Neural cell (in vitro differentiated cells): ENCODE measurements around the gene TENM3. TPM values are rescaled to one million over a fixed set of nuclear protein-coding genes. Genes with fewer than 3 reads are reported as not detected.

Source experiments
- H2AFZ ChIP-seq: fragments of 200-600, 300-800 bp; sonication (generic), shearing (Covaris generic); 2 replicates; pipeline ENCODE4 v1.6.0; 2014; ENCODE audit warnings: low read depth, mild to moderate bottlenecking, antibody characterized with exemption, low read length, moderate library complexity
- H3F3A ChIP-seq: fragments of 200-600 bp; shearing (Covaris generic); 2 replicates; pipeline ENCODE4 v1.6.1; 2016; ENCODE audit warnings: mild to moderate bottlenecking, moderate library complexity, mixed read lengths, antibody characterized with exemption, low read length; ENCODE audit not compliant: insufficient read depth, poor library complexity, severe bottlenecking
- H3K27ac ChIP-seq: fragments of 200-600, 300-800 bp; sonication (generic), shearing (Covaris generic); 2 replicates; pipeline ENCODE4 v1.5.1; 2014; ENCODE audit warnings: mild to moderate bottlenecking, low read length, moderate library complexity
- H3K27me3 ChIP-seq: fragments of 300-800, 200-600 bp; sonication (generic), shearing (Covaris generic); 2 replicates; pipeline ENCODE4 v1.6.0; 2014; ENCODE audit warnings: mild to moderate bottlenecking, low read depth, low read length, moderate library complexity; ENCODE audit not compliant: insufficient read depth
- H3K36me3 ChIP-seq: fragments of 300-800, 200-600 bp; sonication (generic), shearing (Covaris generic); 2 replicates; pipeline ENCODE4 v1.5.1; 2014; ENCODE audit warnings: mild to moderate bottlenecking, antibody characterized with exemption, low read length, moderate library complexity; ENCODE audit not compliant: insufficient read depth
- H3K4me2 ChIP-seq: fragments of 300-800, 200-600 bp; sonication (generic), shearing (Covaris generic); 2 replicates; pipeline ENCODE4 v1.6.0; 2014; ENCODE audit warnings: mild to moderate bottlenecking, low read length
- H3K4me3 ChIP-seq: fragments of 300-800, 200-600 bp; sonication (generic), shearing (Covaris generic); 2 replicates; pipeline ENCODE4 v1.5.1; 2014; ENCODE audit warnings: mild to moderate bottlenecking, low read length, moderate library complexity
- H3K79me2 ChIP-seq: fragments of 200-600 bp; shearing (Covaris generic); replicated peaks from 2 replicates; pipeline ENCODE4 v1.6.0; 2014; ENCODE audit warnings: mild to moderate bottlenecking, low read length, moderate library complexity; ENCODE audit not compliant: insufficient read depth
- H3K9ac ChIP-seq: fragments of 300-800, 200-600 bp; sonication (generic), shearing (Covaris generic); 2 replicates; pipeline ENCODE4 v1.6.1; 2016; ENCODE audit warnings: mild to moderate bottlenecking, low read length, mixed read lengths
- H3K9me2 ChIP-seq: fragments of 200-600 bp; shearing (Covaris generic); 2 replicates; pipeline ENCODE4 v1.6.1; 2016; ENCODE audit warnings: mild to moderate bottlenecking, low read length, mixed read lengths; ENCODE audit not compliant: insufficient read depth
- H3K9me3 ChIP-seq: fragments of 200-600, 300-800 bp; sonication (generic), shearing (Covaris generic); 2 replicates; pipeline ENCODE4 v1.6.1; 2016; ENCODE audit warnings: mild to moderate bottlenecking, mixed run types, low read length, moderate library complexity, mixed read lengths
- H4K20me1 ChIP-seq: fragments of 200-600 bp; shearing (Covaris generic); 2 replicates; pipeline ENCODE4 v1.6.1; 2016; ENCODE audit warnings: mild to moderate bottlenecking, mixed run types; ENCODE audit not compliant: insufficient read depth
- CTCF ChIP-seq: fragments of 450-650 bp; IDR thresholded peaks from 2 replicates; pipeline ENCODE4 v1.5.1; 2014; ENCODE audit warnings: antibody characterized with exemption, mild to moderate bottlenecking, moderate library complexity; ENCODE audit not compliant: poor library complexity, severe bottlenecking
- EP300 ChIP-seq: fragments of 450-650 bp; conservative IDR thresholded peaks from 2 replicates; pipeline ENCODE4 v1.6.1; 2014; ENCODE audit warnings: antibody characterized with exemption, mild to moderate bottlenecking, moderate library complexity; ENCODE audit not compliant: poor library complexity, severe bottlenecking
- EZH2 ChIP-seq: fragments of 200-600, 300-800 bp; shearing (Covaris generic), sonication (generic); IDR thresholded peaks from 2 replicates; pipeline ENCODE4 v1.6.1; 2014; ENCODE audit warnings: antibody characterized with exemption, low read length, borderline replicate concordance, mild to moderate bottlenecking; ENCODE audit not compliant: insufficient read depth, poor library complexity, severe bottlenecking
- MXI1 ChIP-seq: fragments of 450-650 bp; conservative IDR thresholded peaks from 2 replicates; pipeline ENCODE4 v1.6.1; 2014; ENCODE audit warnings: antibody characterized with exemption, mild to moderate bottlenecking; ENCODE audit not compliant: poor library complexity, severe bottlenecking
- POLR2AphosphoS5 ChIP-seq: IDR thresholded peaks from 2 replicates; pipeline ENCODE4 v1.6.1; 2012
- RAD21 ChIP-seq: fragments of 450-650 bp; conservative IDR thresholded peaks from 2 replicates; pipeline ENCODE4 v1.6.1; 2014; ENCODE audit warnings: antibody characterized with exemption, mild to moderate bottlenecking, moderate library complexity
- REST ChIP-seq: IDR thresholded peaks from 2 replicates; pipeline ENCODE4 v1.6.1; 2012; ENCODE audit warnings: borderline replicate concordance
- SMC3 ChIP-seq: fragments of 450-650 bp; conservative IDR thresholded peaks from 2 replicates; pipeline ENCODE4 v1.6.1; 2014; ENCODE audit warnings: antibody characterized with exemption, mild to moderate bottlenecking, moderate library complexity; ENCODE audit not compliant: poor library complexity
- polyA plus RNA-seq: library from polyadenylated mRNA; depleted of rRNA; stranded (reverse); fragments of >200 nt; gene quantifications from 2 replicates; pipeline ENCODE4 v1.2.3, GENCODE V29; 2014

Gene TENM3
- polyA plus RNA-seq, 1 donor from 2014 or later = 7.3 TPM

- H3K79me2 ChIP-seq = no peaks in the 10 kb centered on the region
- H3K4me2 ChIP-seq = no peak overlapping the region
- H3K4me3 ChIP-seq = no peak overlapping the region
- no peaks in the 10 kb centered on the region for H3F3A ChIP-seq
- no peaks in the 10 kb centered on the region for H4K20me1 ChIP-seq
- H3K9ac ChIP-seq = no peak overlapping the region
- no peak for TF ChIP-seq REST
- no peak for TF ChIP-seq RAD21
- TF ChIP-seq EZH2 = no peak
- H3K9me3 ChIP-seq = no peaks in the 10 kb centered on the region
- no peak overlapping the region for H2AFZ ChIP-seq
- H3K36me3 ChIP-seq = no peaks in the 10 kb centered on the region
- no peaks in the 10 kb centered on the region for H3K9me2 ChIP-seq
- no peak overlapping the region for H3K27ac ChIP-seq
- no peaks in the 10 kb centered on the region for H3K27me3 ChIP-seq
Measured at GRCh38 chr4:182786991-182787390, 543.8 kb downstream of the TENM3 start.

- Histone ChIP-seq H3K79me2 (no peaks in the 10 kb centered on the region), H3F3A (no peaks in the 10 kb centered on the region), H3K27me3 (no peaks in the 10 kb centered on the region), H3K4me3 (no peak overlapping the region), H2AFZ (no peak overlapping the region), H3K9me3 (no peaks in the 10 kb centered on the region), H3K36me3 (no peaks in the 10 kb centered on the region), H3K9ac (no peak overlapping the region), H3K4me2 (no peak overlapping the region), H4K20me1 (no peaks in the 10 kb centered on the region), H3K27ac (no peak overlapping the region), H3K9me2 (no peaks in the 10 kb centered on the region)
- TF ChIP-seq POLR2AphosphoS5 (no peak), REST (no peak), RAD21 (no peak), SMC3 (no peak)
Measured at GRCh38 chr4:182788201-182788600, 545.0 kb downstream of the TENM3 start.

GRCh38 chr4:182789529-182789928 is 546.3 kb downstream of the TENM3 start:
- H3K4me2 ChIP-seq = no peak overlapping the region
- H4K20me1 ChIP-seq = no peaks in the 10 kb centered on the region
- H3K36me3 ChIP-seq = no peaks in the 10 kb centered on the region
- no peaks in the 10 kb centered on the region for H3K9me2 ChIP-seq
- no peak overlapping the region for H3K27ac ChIP-seq
- no peaks in the 10 kb centered on the region for H3K27me3 ChIP-seq
- no peaks in the 10 kb centered on the region for H3K9me3 ChIP-seq
- H2AFZ ChIP-seq = no peak overlapping the region
- no peaks in the 10 kb centered on the region for H3F3A ChIP-seq
- H3K79me2 ChIP-seq = no peaks in the 10 kb centered on the region
- TF ChIP-seq SMC3 = no peak
- TF ChIP-seq EP300 = no peak
- TF ChIP-seq REST = no peak
- TF ChIP-seq EZH2 = no peak
- no peak for TF ChIP-seq POLR2AphosphoS5
- TF ChIP-seq RAD21 = no peak
- TF ChIP-seq MXI1 = no peak
- TF ChIP-seq CTCF = no peak
- no peak overlapping the region for H3K4me3 ChIP-seq
- H3K9ac ChIP-seq = no peak overlapping the region
